Cardiac muscle cell (in vitro differentiated cells and primary cell): ENCODE results near the gene SASH1. TPM values are rescaled to one million over a fixed set of nuclear protein-coding genes. Genes with fewer than 3 reads are reported as not detected.

ENCODE experiments used
- DNase-seq, 2 donors: peaks; one replicate each; pipeline versions ENCODE4 v3.0.0 to v3.0.0-alpha.2; 2010 to 2017; ENCODE audit warnings: low read depth in 1 of 2, low spot score in 1 of 2
- H3K27ac ChIP-seq: fragments of 200-600 bp; sonication (generic); 2 replicates; pipeline ENCODE4 v1.5.1; 2016
- H3K27me3 ChIP-seq: fragments of 200-600 bp; sonication (generic); 2 replicates; pipeline ENCODE4 v1.6.0; 2016; ENCODE audit warnings: control low read depth
- H3K36me3 ChIP-seq: fragments of 200-600 bp; sonication (generic); 2 replicates; pipeline ENCODE4 v1.5.1; 2016; ENCODE audit warnings: control low read depth
- H3K4me1 ChIP-seq: fragments of 200-600 bp; sonication (generic); 2 replicates; pipeline ENCODE4 v1.8.1; 2017; ENCODE audit warnings: low read depth, mild to moderate bottlenecking, mixed run types
- H3K4me3 ChIP-seq: fragments of 200-600 bp; sonication (generic); 2 replicates; pipeline ENCODE4 v1.5.1; 2016; ENCODE audit warnings: mild to moderate bottlenecking
- H3K9me3 ChIP-seq: fragments of 200-600 bp; sonication (generic); 2 replicates; pipeline ENCODE4 v1.5.1; 2017; ENCODE audit warnings: low read depth, mild to moderate bottlenecking, control low read depth
- polyA plus RNA-seq: library from polyadenylated mRNA; unstranded; fragments of >200 nt; fragmentation: Nextera tagmentation; extraction: Ambion mirVana; gene quantifications from 2 replicates; pipeline ENCODE4 v1.2.1, GENCODE V29; 2016
- total RNA-seq: library from RNA; depleted of rRNA; stranded (reverse); fragments of >200 nt; gene quantifications from 2 replicates; pipeline ENCODE4 v1.2.3, GENCODE V29; 2016
- TF ChIP-seq, protein P1 (sequence below): IDR thresholded peaks from 2 replicates; pipeline ENCODE4 v1.5.1; 2012; ENCODE audit warnings: low read depth, mild to moderate bottlenecking, low read length

The SASH1 gene
- total and polyA plus RNA-seq, 2 experiments from 2014 or later = 7.2 to 17.1 TPM

DNA sequence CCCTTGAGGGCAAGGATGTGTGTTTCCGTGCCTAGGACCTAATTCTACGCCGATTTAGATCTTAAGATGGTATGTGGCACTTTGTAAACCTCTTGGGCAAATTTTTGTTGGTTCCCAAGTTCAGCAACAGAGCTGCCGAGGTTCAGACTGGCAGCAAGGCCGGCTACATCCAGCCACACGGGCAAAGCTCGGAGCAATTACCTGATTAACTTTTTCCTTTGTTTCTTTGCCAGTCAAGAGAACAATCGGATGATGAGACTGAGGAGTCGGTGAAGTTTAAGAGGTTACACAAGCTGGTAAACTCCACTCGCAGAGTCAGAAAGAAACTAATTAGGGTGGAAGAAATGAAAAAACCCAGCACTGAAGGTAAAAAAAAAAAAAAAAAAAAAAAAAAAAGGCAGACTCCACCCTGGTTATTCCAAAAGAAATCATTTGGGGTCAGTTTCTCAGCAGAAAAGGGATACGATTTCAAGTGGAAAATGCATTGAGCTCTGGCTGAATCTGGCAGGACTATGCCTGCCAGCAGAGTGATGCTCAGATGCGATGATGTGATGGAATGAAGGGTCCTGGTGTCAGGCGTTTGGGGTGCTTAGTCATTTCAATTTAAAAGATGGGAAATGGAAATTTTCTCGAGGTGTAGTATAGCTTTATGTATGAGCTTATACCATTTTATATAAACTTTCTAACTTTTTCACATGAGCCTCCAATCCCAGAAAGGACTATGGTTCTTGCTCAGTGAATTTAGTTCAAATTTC lies 171.6 kb downstream of the SASH1 start:
- H3K36me3 ChIP-seq = no peaks in the 10 kb centered on the region
- no peaks in the 10 kb centered on the region for H3K9me3 ChIP-seq
- H3K4me3 ChIP-seq = no peak overlapping the region
- H3K27ac ChIP-seq = no peak overlapping the region
- H3K27me3 ChIP-seq = no peaks in the 10 kb centered on the region
- H3K4me1 ChIP-seq = peaks cover 12% of the 10 kb centered on the region
- DNase-seq = no peak
- TF ChIP-seq, protein P1, sequence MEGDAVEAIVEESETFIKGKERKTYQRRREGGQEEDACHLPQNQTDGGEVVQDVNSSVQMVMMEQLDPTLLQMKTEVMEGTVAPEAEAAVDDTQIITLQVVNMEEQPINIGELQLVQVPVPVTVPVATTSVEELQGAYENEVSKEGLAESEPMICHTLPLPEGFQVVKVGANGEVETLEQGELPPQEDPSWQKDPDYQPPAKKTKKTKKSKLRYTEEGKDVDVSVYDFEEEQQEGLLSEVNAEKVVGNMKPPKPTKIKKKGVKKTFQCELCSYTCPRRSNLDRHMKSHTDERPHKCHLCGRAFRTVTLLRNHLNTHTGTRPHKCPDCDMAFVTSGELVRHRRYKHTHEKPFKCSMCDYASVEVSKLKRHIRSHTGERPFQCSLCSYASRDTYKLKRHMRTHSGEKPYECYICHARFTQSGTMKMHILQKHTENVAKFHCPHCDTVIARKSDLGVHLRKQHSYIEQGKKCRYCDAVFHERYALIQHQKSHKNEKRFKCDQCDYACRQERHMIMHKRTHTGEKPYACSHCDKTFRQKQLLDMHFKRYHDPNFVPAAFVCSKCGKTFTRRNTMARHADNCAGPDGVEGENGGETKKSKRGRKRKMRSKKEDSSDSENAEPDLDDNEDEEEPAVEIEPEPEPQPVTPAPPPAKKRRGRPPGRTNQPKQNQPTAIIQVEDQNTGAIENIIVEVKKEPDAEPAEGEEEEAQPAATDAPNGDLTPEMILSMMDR = no peak

DNA sequence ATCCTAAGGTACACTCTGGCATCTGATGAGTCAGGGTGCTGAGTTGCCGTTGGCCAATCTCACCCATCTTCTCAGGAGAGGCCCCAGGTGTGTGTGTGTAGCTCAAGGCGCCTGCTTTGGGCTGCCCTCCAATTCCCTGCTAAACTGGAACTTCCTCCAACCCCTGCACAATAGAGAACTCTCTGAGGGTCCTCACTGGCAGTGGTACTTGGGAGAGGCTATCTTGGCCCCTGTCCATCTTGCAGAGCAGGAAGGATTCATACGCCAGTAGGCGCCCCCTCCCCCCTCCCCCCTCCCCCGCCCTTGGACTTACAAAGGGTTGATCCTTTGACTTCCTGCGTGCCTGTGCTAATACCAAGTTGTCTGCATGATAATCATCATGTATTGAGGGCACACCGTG lies 173.6 kb downstream of the SASH1 start:
- DNase-seq = no peak

DNA sequence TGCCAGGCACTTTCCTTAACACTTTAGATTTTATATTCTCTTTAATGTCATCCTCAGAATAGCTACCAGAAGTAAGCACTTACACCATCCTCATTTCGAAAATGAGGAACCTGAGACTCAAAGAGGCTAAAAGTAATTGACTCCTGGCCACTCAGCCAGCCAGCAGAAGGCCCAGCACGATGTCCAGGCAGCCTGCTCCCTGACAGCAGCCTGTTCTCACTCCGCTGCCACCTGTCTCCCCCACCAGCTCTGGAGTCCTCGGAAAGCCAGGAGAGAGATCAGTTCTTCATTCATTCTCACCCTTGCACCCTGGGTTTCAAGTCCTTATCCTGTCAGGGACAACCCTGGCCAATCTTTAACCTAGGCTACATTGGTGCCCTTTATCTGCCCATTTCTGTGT lies 174.0 kb downstream of the SASH1 start:
- H3K27ac ChIP-seq = no peak overlapping the region
- H3K4me1 ChIP-seq = peaks cover 6% of the 10 kb centered on the region
- no peak overlapping the region for H3K4me3 ChIP-seq
- H3K9me3 ChIP-seq = no peaks in the 10 kb centered on the region
- TF ChIP-seq, protein P1 = no peak
- no peak for DNase-seq
- no peaks in the 10 kb centered on the region for H3K27me3 ChIP-seq
- H3K36me3 ChIP-seq = peaks cover 4% of the 10 kb centered on the region

More for the DNA sequence above, 173.6 kb downstream of the SASH1 start:
- peaks cover 6% of the 10 kb centered on the region for H3K4me1 ChIP-seq
- peaks cover 4% of the 10 kb centered on the region for H3K36me3 ChIP-seq
- TF ChIP-seq, protein P1 = no peak
- H3K4me3 ChIP-seq = no peak overlapping the region
- H3K27me3 ChIP-seq = no peaks in the 10 kb centered on the region
- H3K9me3 ChIP-seq = no peaks in the 10 kb centered on the region
- no peak overlapping the region for H3K27ac ChIP-seq

DNA sequence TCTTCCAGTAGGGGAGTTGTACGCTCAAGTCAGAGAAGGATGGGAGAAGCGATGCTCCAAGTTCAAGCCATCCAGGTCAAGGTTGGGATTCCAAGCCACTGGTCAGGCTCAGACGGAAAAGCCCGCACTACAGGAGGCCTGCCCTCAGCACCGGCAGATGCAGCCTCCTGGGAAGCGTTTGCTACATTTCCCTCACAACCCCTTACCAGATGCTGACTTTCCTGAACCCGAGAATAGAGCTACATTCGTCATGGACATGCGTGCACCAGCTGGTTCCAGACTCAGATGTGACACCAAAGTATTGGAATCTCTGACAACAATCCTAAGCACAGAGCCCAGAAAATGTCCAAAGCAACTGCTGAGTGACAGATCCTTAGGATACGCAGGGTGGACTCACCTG lies 174.8 kb downstream of the SASH1 start:
- H3K27ac ChIP-seq = no peak overlapping the region
- H3K4me3 ChIP-seq = no peak overlapping the region
- no peaks in the 10 kb centered on the region for H3K27me3 ChIP-seq
- peaks cover 4% of the 10 kb centered on the region for H3K36me3 ChIP-seq
- DNase-seq = no peak
- peaks cover 6% of the 10 kb centered on the region for H3K4me1 ChIP-seq
- TF ChIP-seq, protein P1 = no peak
- no peaks in the 10 kb centered on the region for H3K9me3 ChIP-seq

DNA sequence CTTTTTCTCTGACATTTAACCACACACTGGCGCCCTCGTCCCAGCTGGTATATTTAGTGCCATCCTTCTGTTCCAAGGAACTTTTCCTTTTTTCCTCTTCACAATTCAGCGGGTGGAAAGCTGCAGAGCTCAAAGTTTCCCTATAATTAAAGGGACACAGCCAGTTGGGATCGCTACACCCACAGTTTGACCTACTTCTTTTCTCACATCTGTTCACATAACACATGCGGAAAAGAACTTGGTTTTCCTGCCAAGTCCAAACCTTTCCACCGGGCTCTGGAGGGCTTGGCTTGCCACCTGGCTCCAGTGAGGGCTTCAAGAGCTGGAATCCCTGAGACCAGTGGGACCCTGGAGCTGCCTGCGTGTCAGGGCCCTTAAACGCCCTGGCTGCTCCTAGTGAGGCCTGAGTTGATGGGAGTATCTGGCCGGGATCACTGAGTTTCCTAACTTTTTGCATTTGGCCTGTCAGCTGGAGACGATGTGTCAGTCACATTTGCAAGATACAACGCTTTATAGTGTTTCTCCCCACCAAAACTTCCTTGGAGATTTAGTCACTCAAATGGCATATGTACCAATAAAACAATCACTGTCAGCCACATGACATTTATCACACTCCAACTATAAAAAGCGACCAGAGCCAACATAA lies 176.0 kb downstream of the SASH1 start:
- no peak overlapping the region for H3K4me3 ChIP-seq
- H3K36me3 ChIP-seq = peaks cover 4% of the 10 kb centered on the region
- H3K4me1 ChIP-seq = peaks cover 14% of the 10 kb centered on the region
- H3K27ac ChIP-seq = no peak overlapping the region
- TF ChIP-seq, protein P1 = no peak
- H3K9me3 ChIP-seq = no peaks in the 10 kb centered on the region
- no peak for DNase-seq
- no peaks in the 10 kb centered on the region for H3K27me3 ChIP-seq
